ENCODE measurements around the gene SIM1.

SIM1 gene, protein sequence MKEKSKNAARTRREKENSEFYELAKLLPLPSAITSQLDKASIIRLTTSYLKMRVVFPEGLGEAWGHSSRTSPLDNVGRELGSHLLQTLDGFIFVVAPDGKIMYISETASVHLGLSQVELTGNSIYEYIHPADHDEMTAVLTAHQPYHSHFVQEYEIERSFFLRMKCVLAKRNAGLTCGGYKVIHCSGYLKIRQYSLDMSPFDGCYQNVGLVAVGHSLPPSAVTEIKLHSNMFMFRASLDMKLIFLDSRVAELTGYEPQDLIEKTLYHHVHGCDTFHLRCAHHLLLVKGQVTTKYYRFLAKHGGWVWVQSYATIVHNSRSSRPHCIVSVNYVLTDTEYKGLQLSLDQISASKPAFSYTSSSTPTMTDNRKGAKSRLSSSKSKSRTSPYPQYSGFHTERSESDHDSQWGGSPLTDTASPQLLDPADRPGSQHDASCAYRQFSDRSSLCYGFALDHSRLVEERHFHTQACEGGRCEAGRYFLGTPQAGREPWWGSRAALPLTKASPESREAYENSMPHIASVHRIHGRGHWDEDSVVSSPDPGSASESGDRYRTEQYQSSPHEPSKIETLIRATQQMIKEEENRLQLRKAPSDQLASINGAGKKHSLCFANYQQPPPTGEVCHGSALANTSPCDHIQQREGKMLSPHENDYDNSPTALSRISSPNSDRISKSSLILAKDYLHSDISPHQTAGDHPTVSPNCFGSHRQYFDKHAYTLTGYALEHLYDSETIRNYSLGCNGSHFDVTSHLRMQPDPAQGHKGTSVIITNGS

DNA sequence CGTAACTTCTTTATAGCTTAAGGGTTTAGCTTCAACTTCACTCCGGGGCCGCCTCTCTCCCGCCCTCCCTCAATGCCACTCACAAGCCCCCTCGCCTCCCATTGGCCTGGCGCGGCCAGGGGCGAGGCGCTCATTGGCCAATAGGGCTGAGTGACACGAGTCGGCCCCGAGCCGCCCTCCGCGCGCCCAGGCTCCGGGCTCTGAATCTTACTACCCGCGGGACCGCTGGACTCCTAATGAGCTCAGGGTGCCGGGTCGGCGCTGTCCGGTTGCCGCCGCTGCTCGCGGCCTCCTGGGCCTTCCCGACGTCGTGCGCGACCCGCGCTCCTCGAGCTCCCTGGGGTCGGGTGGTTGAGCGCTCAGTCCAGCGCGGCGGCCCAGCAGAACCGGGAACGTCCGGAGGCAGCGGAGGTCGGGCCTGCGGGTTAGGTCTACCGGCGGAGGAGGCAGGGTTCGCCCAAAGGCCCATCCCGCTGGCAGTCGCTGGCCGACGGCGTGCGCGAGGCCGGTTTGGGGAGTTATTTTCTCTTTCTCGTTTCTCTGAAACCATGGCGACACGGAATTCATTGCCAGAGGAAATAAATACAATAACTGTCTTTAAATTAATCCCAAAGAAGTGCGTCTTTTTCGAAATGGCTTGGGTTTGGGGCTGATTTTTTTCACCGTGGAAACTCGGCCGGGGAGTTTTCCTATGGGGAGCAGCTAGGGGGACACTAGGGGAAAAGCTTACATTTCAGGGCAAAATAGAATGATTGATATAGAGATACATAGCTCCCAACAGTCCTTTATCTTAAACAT, at the start of gene SIM1:
TSS of gene SIM1 (minus strand) at position 19 of the 798 bp plus-strand sequence. CDS start 1,453 bp downstream, outside the sequence.
- DNase-seq (ENCODE audit: low read depth in 1 of 2, low spot score in 1 of 2) = no peak

DNA sequence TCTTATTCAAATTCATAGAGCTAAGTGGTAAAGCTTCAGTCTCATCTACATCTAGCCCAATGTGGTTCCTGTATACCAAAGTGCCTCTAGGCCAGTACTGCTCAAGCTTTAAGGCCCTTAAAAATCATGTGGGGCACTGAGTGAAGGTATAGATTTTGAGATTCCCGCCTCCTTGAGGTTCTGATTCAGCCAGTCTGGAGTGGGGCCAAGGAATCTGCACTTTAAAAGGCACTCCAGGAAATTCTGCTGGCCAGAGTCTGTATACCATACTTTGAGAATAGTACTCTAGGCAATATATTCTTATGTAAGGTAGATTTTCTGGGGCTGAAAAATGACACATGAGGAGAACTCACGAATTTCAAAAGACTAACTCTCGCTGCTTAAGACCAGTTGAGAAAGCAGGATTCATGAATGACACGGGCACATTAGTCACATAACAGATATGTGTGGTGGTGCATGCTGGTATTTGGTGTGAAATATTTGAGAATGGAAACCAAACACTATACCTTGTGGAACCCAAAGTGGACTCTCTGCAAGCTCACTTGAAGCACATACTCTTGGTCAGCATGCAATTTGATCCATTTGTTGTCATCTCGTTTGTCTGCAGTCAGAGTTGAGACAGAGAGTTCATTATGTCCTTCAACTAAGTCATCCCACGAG, 47.6 kb upstream of the SIM1 start:
- no peak for DNase-seq (ENCODE audit: low read depth in 1 of 2, low spot score in 1 of 2)

DNA sequence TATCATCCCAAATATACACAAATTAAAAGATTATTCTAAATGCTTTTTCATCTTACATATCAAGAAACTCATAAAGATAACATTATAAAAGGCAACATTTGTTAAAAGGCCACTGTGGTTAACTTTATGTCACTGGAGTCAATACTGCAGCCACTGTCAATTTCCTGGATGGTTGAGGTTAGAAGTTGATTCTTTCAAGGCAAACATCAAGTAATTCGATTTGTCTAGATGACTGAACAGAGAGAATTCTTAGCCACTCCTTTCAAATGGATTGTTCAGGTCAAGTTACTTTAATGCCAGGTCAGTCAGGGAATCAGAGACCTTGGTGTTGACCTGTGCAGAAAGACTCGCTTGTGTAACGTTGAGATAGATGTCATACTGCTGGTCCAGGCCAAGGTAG, 44.4 kb upstream of the SIM1 start:
- no peak for DNase-seq (ENCODE audit: low read depth in 1 of 2, low spot score in 1 of 2)

DNA sequence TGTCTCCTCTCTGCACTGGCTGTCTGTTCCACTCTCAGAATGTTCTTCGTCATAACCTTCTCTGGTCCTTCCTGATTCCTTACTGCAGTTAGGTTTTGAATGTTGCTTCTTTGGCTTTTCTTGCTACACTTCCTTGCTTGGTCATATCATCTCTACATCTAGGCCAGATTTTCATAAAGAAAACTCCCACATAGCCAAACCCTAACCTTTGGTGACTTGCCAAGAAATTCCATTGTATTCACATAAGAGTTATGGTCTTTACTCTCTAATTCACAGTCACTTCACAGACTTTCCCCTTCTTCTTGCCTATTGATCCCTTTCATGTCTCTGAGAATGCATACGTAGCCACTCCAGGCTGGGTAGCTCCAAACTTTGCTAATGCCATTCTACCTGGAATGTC, 41.9 kb upstream of the SIM1 start:
- DNase-seq (ENCODE audit: low read depth in 1 of 2, low spot score in 1 of 2) = no peak

DNA sequence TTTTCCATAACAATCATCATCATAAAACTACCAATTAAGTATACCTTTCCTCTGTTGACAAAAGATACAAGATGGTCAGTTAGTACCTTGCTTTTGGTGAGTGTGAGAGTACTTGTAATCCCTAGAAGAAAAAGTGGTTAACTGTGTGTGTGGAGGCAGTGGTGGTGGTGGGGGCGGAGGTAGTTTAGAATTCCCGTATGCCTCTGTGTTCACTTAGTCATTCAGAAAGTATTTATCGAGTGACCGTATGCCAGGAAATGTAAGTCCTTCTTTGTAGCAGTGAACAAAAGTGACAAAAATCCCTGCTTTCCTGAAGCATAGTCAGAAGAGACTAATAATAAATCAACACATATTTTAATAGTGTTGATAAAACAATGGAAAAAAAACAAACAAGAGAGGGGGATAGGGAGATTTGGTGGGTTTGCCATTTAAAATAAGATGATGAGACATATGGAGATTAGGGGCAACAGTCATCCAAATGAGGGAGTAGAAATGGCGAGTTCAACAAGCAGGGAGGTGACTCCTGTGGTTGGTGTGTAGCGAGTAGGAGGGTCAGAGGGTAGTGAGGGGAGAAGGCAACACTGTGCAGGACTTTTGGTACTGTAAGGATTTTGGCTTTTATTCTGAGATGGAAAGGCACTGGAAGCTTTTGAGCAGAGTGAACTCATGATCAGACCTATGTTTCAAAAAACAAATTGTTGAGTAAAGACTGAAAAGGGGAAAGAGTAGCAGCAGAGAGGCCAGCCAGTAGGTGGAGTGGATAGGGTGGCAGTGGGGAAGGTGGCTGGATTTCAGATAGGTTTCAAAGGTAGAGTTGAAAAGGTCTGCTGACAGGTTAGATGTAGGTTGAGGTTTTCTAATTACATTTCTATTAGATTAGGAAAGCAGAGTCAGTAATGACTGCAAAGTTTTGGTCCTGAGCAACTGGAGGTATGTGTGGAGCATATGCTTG, 40.3 kb upstream of the SIM1 start:
- no peak for DNase-seq (ENCODE audit: low read depth in 1 of 2, low spot score in 1 of 2)

DNA sequence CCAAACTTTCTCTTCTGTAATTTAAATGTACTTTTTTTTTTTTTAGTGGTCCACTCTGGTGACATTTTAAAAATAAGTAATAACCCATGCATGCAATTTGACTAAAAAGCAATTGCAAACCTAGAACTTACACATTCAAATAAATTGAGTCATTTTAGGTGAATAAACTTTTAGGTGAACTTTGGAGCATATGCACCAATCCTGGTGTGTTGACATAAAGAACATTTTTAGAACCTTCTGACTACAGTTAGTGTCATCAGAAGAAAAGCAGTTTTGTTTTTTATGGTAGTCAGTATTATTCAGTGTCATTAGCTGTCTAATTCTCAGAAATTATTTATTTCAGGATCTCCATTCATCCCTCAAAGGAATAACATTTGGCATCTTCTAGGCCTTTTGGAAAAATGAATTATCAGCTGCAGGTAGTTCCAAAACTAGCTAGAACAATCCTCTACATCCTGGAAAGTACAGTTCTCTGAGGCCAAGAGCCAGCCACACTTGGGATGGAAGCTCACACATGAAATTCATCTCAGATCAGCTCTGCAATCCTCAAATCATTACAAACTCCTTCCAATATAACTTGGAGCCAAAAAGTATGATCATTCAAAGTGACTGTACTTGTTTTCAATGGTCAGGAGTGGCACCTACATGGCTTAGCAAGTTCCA, 38.5 kb upstream of the SIM1 start:
- DNase-seq (ENCODE audit: low read depth in 1 of 2, low spot score in 1 of 2) = no peak

DNA sequence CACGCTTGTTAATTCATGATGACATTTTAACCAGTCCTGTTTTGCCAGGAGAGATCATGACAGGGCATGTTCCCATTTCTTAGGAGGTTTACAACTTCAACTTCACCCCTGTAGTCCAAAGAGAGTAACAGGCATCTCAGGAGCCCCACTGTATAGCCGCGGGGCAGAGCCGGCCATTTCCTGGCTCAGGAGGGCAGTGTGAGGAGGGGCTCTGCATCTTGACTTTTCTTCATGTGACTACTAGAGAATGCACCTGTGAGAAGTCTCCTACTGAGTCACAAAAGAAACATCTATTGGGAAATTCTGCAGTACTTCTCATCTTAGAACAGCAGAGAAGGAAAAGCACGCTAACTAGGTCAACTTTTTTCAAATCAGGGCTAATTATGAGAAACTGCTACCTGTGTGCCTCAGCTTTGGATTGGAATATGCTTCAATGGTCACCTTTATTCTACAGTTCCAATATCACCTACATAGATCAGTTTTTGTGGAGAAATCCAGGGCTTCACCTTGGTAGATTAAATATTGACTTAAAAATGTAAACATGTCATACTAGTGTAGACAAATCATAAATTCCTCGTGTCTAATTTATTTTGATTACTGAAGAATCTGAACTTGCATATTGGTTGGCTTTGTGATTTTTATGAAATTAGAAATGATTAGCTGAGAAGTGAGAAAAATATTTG, 28.6 kb upstream of the SIM1 start:
- DNase-seq (ENCODE audit: low read depth in 1 of 2, low spot score in 1 of 2) = no peak

DNA sequence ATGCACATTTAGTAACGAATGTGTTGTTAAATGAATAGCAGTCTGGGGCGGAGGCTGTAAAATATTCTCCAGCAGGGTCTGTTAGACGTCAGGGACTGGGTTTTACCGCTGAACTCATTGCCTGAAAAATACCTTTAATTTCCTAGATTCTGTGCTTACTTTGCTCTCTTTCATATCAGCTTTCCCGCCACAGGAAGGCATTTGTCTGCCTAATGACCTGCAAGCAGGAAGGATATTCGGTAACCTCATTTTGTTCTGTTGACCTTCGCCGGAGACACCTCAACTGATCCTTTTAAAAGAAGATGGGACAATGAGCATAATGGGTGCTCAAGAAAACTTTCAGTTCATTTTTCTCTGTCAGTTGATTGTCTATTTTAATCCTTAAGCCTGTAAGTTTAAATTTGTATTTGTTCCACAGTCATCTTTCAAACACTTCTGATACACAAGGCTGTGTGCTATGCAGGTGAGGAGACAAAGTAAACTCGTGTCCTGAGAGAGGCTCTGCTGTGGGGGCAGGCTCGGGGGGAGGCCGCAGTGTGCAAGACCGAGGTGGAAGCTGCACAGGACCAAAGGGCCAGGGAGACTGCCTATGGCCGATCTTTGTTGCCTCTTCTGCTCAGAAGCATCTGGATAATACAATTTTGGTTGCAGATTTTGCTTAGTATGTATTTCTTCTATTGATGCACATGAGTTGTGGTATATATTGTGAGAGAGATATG, 27.4 kb upstream of the SIM1 start:
- no peak for DNase-seq (ENCODE audit: low read depth in 1 of 2, low spot score in 1 of 2)

DNA sequence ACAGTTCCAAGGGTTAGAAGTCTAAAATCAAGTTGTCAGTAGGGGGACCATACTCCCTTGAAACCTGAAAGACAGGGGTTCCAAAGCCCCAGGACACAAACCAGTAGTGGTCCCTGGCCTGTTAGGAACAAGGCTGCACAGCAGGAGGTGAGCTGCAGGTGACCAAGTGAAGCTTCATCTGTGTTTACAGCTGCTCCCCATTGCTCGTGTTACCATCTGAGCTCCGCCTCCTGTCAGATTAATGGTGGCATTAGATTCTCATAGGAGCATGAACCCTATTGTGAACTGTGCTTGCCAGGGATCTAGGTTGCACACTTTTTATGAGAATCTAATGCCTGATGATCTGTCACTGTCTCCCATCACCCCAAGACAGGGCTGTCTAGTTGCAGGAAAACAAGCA, 25.3 kb upstream of the SIM1 start:
- no peak for DNase-seq (ENCODE audit: low read depth in 1 of 2, low spot score in 1 of 2)

DNA sequence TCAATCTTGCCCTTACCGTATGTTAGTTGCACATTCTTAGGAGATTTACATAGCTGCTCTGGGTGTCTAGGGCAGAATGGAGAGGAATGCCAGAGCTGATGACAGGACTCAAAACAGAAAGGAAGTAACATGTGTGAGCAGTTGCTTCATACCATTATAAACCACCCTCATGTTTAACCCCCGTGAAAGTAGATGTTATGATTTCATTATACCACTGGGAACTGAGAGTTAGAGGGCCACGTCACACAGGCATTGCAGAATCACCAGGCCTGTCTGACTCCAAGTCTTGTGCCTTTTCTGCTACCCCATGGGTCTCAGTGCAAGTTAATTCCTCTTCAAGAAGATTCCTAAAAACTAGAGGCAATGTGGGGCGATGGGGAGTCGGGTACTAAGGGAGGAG, 23.5 kb upstream of the SIM1 start:
- DNase-seq (ENCODE audit: low read depth in 1 of 2, low spot score in 1 of 2) = no peak

DNA sequence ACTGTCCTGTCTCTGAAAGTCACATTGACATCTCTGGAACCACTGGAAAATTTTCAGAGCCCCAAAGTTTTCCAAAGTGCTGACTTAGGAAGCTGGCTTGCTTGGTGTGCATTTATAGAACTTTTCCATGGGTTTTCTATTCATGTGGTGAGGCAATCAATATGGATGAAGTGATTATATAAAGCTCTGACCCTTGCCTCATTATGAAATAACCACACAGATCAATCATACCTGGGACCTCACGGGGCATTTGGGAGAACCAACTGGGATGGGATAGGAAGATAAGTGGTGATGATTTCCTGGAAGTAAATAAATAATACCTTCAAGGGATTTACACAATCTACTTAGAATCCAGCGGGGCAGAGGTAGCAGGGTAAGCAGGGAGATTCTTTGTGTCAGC, 22.9 kb upstream of the SIM1 start:
- no peak for DNase-seq (ENCODE audit: low read depth in 1 of 2, low spot score in 1 of 2)

DNA sequence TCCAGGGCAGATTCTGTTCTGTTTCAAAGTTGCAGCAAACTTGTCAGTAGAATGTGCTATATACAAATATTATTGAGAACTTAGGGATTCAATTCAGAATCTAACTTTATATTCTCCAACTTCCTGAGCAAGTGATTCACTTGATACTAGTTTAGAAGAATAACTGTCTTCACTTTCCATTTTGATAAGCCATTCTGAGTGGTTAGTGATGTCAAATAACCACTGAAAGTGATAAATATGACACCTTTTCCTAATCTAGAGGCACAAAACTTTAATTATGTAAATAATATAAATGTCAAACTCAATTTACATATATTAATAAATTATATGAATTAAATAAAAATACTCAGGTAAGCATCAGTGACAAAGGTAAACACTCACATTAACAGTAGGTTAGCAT, 20.5 kb upstream of the SIM1 start:
- no peak for DNase-seq (ENCODE audit: low read depth in 1 of 2, low spot score in 1 of 2)

DNA sequence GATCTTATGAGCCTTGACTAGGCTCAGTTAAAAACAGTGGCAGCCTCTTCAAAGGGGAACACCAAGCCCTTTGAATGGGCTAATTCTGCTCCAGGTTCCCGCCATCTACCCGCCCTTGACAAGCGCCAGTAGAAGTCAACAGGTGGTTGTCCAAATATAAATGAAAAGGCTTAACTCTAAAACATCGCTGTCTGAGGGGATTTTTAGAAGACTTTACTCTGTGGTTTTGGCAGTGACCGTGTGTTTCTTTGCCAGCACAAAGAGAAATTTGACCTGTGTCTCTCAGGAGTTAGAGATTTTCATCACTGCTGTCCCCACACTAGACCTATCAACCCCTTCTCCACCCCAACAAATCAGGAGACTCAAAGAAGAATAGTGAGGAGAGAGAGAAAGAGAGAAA, 19.8 kb upstream of the SIM1 start:
- DNase-seq (ENCODE audit: low read depth in 1 of 2, low spot score in 1 of 2) = no peak

DNA sequence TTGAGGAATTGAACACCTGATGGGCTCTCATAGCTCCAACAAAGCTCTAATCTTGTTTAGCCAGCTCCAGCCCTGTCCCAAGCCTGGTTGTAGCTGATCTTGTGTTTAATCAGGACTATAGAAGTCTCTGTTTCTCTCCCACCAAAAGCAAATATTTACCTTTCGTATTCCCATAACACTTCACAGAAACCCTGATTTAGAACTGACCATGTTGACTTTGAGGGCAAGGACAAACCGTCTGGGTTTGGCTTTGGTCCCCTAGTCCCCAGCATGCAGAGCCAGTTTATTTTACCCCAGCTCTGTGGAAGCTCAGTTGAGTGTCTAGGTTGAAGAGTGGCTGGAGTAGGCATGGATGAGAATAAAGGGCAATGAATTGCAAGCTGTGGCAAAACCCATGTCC, 18.0 kb upstream of the SIM1 start:
- no peak for DNase-seq (ENCODE audit: low read depth in 1 of 2, low spot score in 1 of 2)

DNA sequence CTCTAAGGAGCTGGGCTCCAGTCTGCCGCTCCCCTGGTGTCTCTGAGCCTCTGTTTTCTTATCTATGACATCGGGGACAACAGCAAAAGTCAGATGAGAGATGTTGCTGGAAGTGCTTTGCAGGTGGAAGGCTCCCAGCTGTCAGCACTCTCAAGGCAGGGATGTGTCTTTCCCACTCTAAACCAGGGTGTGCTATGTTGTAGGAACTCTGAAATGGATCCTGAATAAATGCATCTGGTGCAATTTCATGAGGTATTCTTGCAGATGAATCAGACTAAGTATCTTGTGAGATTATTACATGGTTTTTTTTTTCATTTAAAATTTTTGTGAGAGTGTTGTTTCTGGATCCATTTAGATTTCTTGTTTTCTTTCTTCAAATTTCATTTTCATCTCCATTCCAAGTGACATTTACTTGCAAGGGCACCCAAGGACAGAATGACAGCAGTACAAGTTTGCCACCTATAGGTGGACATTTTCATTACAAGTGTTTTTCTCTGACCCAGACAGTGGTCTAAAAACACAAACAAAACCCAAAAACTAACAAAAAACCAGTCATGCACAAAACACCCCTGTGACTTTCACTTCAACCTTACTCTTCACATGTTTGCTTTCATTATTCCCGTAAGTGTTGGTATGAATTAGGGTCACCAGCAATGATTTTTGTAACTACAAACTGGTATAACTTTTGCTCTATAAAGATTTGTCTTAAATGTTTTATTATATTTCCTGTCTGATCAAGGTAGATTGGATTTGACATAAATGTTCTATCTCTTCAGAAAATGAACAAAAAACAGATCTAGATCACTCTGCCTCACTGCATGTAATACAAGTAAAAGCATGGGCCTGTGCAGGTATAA, 14.7 kb upstream of the SIM1 start:
- DNase-seq (ENCODE audit: low read depth in 1 of 2, low spot score in 1 of 2) = no peak

DNA sequence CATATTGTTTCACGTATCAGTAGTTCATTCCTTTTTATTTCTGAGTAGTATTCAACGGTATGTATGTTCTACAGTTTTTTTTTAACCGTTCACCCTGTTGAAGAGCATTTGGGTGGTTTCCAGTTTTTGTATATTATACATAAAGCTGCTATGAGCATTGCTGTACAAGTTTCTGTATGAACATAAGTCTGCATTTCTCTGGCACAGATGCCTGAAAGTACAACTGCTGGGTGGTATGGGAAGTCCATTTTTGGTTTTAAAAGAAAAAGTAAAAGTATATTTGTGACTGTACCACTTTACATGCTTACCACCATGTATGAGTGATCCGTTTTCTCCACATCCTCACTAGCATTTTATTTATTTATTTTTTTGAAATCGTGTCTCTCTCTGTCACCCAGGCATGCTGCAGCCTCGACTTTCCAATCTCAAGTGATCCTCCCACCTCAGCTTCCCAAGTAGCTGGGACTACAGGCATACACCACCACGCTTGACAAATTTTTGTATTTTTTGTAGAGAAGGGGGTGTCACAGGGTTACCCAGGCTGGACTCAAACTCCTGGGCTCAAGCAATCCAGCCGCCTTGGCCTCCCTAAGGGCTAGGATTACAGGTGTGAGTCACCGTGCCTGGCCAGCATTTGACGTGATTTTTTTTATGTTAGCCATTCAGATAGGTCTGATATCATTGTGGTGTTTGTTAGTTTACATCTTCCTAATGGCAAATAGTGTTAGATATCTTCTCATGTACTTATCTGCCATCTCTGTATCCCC, 11.0 kb upstream of the SIM1 start:
- DNase-seq (ENCODE audit: low read depth in 1 of 2, low spot score in 1 of 2) = no peak

DNA sequence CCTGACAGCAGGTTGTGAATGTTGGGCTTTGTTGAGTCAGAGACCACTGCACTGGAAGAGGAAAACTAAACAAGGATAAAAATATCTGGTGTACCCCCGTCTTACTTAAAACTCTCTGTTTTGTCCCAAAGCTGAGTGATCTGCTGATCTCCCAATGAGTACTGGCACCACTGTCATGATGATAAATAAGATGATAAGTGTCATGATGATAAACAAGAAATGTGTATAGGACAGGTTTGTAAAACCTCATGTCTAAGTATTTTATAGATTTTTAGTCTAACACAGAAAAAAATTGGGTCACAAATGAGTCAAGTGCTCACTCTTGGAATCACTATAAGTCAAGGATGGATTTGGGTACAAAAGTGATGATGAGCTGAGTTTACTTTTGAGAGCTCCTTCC, 8.5 kb upstream of the SIM1 start:
- no peak for DNase-seq (ENCODE audit: low read depth in 1 of 2, low spot score in 1 of 2)

Data from stimulated activated CD4-positive, alpha-beta T cell treated with anti-CD3 and anti-CD28 coated beads, Interleukin-15, amount 100 ng/mL, for 1 hour (primary cell).